Astrocyte of the spinal cord (primary cell): Measurements from ENCODE around the gene NISCH.
"Not testable (repeated sequence)": the region's sequence is repeated elsewhere in the genome, so short reads cannot be mapped to it uniquely, and the experiment has no call there.

Experiments
- DNase-seq: peaks from one replicate; pipeline ENCODE4 v3.0.0; 2011; ENCODE audit warnings: low read depth, low spot score
- H3K4me3 ChIP-seq: 2 replicates; pipeline ENCODE4 v1.5.1; 2011; ENCODE audit warnings: low read depth, mild to moderate bottlenecking, low read length, moderate library complexity
- CTCF ChIP-seq: IDR thresholded peaks from 2 replicates; pipeline ENCODE4 v1.5.1; 2012; ENCODE audit warnings: low read depth, mild to moderate bottlenecking, low read length, inconsistent platforms
- in situ Hi-C: cut with HindIII; loops from 2 replicates; pipeline ENCODE4 v1.10.0; 2017; ENCODE audit warnings: low sequenced_read_pairs

Gene NISCH

GRCh38 chr3:52525680-52526561 lies 70.5 kb downstream of the NISCH start:
- H3K4me3 ChIP-seq, result no peak overlapping the region
- in situ Hi-C loops, result no loop called here
- TF ChIP-seq CTCF, result no peak
- no peak for DNase-seq

GRCh38 chr3:52526671-52527038 lies 71.3 kb downstream of the NISCH start:
- DNase-seq, in situ Hi-C loops, H3K4me3 ChIP-seq: not testable (repeated sequence)

- in situ Hi-C loops, result no loop called here
- no peak overlapping the region for H3K4me3 ChIP-seq
- no peak for TF ChIP-seq CTCF
- no peak for DNase-seq
These were observed 71.8 kb downstream of the NISCH start for GRCh38 chr3:52527039-52527731.

GRCh38 chr3:52527732-52528585 lies 72.6 kb downstream of the NISCH start:
- no peak for DNase-seq
- TF ChIP-seq CTCF, result no peak
- in situ Hi-C loops, result no loop called here
- no peak overlapping the region for H3K4me3 ChIP-seq

GRCh38 chr3:52528586-52529375 lies 73.4 kb downstream of the NISCH start:
- in situ Hi-C loops, result no loop called here

More at GRCh38 chr3:52528586-52529375, 73.4 kb downstream of the NISCH start:
- no peak for DNase-seq
- no peak for TF ChIP-seq CTCF
- no peak overlapping the region for H3K4me3 ChIP-seq
